ENCODE results near the gene TDP2. TPM values are rescaled to one million over a fixed set of nuclear protein-coding genes. Genes with fewer than 3 reads are reported as not detected.
A peak's percentile ranks its signal among the peaks of the same experiment; 100 is the strongest.
"Not testable (repeated sequence)": the region's sequence is repeated elsewhere in the genome, so short reads cannot be mapped to it uniquely, and the experiment has no call there.

The TDP2 gene
- total RNA-seq, 4 donors from 2014 or later, result 69.3 to 403 (median 279) TPM

GRCh38 chr6:24666097-24666640, 530 bp downstream of the TDP2 start:
- Histone ChIP-seq H3K27me3 (no peaks in the 10 kb centered on the region), H3K4me1 (peaks cover 2 to 24% (median 7%) of the 10 kb centered on the region in 4 donors), H3K9me3 (no peaks in the 10 kb centered on the region), H3K4me3 (peak overlapping the region; percentile 87 to 97 (median 90)), H3K27ac (peak overlapping the region; percentile 88 to 98 (median 91)), H3K36me3 (peaks cover 0 to 16% (median 0%) of the 10 kb centered on the region in 3 donors)
- DNase-seq, result peak in 2 of 3 donors; percentile 49 to 74
- TF ChIP-seq POLR2A (IDR thresholded peaks at IDR 0.05) (no peak), CTCF (IDR thresholded peaks at IDR 0.05) (no peak)

DNA sequence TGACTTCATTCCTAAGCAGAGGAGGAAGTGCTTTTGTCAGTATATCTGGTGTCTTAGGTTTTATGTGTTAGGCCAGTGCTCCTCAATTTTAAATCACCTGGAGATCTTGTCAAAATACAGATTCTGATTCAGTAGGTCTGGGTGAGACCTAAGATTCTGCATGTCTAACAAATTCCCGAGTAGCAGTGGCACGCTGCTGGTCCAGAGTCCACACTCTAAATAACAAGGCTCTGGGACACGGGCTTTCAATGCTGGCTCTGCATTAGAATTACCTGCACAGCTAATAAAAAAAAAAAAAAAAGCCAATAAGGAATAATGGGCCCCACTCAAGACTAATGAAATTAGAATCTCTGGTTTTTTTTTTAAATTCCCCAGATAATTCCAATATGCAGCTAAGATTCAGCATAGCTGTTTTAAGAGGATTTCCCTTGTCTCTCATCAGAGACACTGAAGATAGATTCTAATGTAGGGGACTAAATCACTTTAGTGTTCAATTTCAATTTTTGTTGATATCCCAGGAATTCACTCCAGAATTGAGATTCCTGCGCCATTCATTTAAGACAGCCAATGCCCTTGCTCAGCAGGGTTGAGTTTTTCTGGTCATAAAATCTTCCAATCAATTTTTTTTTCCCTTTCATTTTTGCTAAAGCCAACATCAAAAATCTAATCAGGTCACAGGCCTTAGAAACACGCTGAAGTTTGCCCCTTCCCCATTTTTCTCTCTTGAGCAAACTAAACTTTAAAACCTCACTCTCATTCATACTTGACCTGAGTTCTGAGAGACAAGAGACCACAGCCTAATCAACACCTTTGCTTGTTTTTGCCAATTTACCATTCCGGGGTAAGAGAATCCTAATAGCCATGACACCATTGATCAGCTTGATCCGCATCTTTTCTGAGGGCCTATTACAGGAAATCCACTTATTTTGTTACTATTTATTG, 2.4 kb downstream of the TDP2 start:
- TF ChIP-seq POLR2A (IDR thresholded peaks at IDR 0.05), result no peak
- no peak for TF ChIP-seq CTCF (IDR thresholded peaks at IDR 0.05)
- no peaks in the 10 kb centered on the region for H3K27me3 ChIP-seq
- H3K9me3 ChIP-seq, result no peaks in the 10 kb centered on the region
- peak overlapping the region in 3 of 4 donors; percentile 88 to 98 (median 92) for H3K27ac ChIP-seq
- peaks cover 2 to 36% (median 7%) of the 10 kb centered on the region in 4 donors for H3K4me1 ChIP-seq
- peaks cover 0 to 22% (median 0%) of the 10 kb centered on the region in 3 donors for H3K36me3 ChIP-seq
- DNase-seq, result peak in 1 of 3 donors; percentile 61
- peak overlapping the region in 3 of 4 donors; percentile 89 to 97 (median 90) for H3K4me3 ChIP-seq

GRCh38 chr6:24663189-24663588, 3.5 kb downstream of the TDP2 start:
- H3K4me3 ChIP-seq, result peak overlapping the region in 2 of 4 donors; percentile 90 to 97

GRCh38 chr6:24662236-24662635, 4.5 kb downstream of the TDP2 start:
- Histone ChIP-seq H3K36me3 (peaks cover 0 to 34% (median 0%) of the 10 kb centered on the region in 3 donors), H3K27ac (peak overlapping the region in 2 of 4 donors; percentile 70 to 98), H3K4me3 (peak overlapping the region in 2 of 4 donors; percentile 8 to 90), H3K9me3 (no peaks in the 10 kb centered on the region), H3K4me1 (peaks cover 0 to 23% (median 4%) of the 10 kb centered on the region in 4 donors), H3K27me3 (no peaks in the 10 kb centered on the region)
- TF ChIP-seq POLR2A (IDR thresholded peaks at IDR 0.05) (peak in 1 of 2 donors; percentile 30), CTCF (IDR thresholded peaks at IDR 0.05) (no peak)
- DNase-seq, result no peak

More at GRCh38 chr6:24663189-24663588, 3.5 kb downstream of the TDP2 start:
- peaks cover 0 to 30% (median 7%) of the 10 kb centered on the region in 4 donors for H3K4me1 ChIP-seq
- no peak for TF ChIP-seq CTCF (IDR thresholded peaks at IDR 0.05)
- peak in 1 of 2 donors; percentile 39 for TF ChIP-seq POLR2A (IDR thresholded peaks at IDR 0.05)
- no peaks in the 10 kb centered on the region for H3K27me3 ChIP-seq
- no peaks in the 10 kb centered on the region for H3K9me3 ChIP-seq
- no peak for DNase-seq
- peak overlapping the region in 2 of 4 donors; percentile 92 to 98 for H3K27ac ChIP-seq
- peaks cover 0 to 25% (median 0%) of the 10 kb centered on the region in 3 donors for H3K36me3 ChIP-seq

GRCh38 chr6:24661759-24662158, 4.9 kb downstream of the TDP2 start:
- Histone ChIP-seq H3K4me3 (peak overlapping the region in 2 of 4 donors; percentile 8 to 90), H3K36me3 (peaks cover 0 to 38% (median 0%) of the 10 kb centered on the region in 3 donors), H3K27ac (peak overlapping the region in 2 of 4 donors; percentile 70 to 98), H3K4me1 (peaks cover 0 to 23% (median 4%) of the 10 kb centered on the region in 4 donors)
- H3K9me3 ChIP-seq, DNase-seq, H3K27me3 ChIP-seq: not testable (repeated sequence)
